CMK (cell line): ENCODE data around the gene GSG1L.
"Not testable (repeated sequence)": the region's sequence is repeated elsewhere in the genome, so short reads cannot be mapped to it uniquely, and the experiment has no call there.

Experiments used
- DNase-seq: peaks from one replicate; pipeline ENCODE4 v3.0.0-alpha.2; 2010; ENCODE audit warnings: low read depth

The GSG1L gene

DNA sequence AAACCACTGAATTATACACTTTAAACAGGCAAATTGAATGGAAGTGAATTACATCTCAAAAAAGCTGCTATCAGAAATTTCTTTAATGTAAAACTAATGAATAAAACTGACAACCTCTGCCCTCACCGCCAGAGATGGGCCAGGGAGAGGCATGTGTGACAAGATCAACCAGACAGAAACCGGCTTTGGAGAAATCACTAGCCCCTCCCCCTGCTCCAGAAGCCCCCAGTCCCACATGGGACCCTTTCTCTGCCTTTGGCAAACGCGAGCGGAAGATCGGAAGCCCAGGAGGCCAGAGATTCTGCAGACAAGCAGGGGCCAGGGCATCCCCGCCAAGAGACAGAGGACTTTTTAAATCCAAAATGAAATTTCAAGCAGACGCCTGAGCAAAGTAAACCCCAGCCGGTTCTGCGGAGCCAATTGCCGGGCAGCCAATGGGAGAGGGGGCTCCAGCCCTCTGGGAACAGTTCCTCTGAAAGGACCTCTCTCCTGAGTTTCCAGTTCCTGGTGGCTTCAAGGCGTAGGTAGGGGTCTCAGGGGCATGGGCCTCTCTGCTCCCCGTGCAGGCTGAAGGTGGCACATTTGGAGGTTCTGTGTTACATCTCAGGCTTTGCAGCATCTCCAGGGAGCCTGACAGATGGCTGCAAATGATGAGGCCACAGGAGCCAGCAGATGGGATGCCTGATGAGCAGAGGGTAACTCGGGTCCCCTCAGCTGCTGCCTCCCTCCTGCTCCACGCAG lies 118.1 kb downstream of the GSG1L start:
- no peak for DNase-seq

DNA sequence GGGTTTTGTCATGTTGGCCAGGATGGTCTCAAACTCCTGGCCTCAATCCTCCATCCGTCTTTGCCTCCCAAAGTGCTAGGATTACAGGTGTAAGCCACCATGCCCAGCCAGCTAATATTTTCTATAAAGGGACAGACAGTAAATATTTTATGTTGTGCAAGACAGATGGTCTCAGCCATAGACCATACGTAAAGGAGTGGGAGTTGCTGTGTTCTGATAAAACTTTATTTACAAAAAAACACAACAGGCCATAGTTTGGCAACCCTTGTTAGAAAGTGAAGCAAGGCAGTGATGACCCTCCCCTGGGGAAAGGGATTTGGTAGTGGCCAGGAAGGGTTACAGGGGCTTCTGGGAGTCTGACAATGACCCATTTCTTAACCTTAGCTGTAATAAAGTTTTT lies 119.7 kb downstream of the GSG1L start:
- DNase-seq: no peak

DNA sequence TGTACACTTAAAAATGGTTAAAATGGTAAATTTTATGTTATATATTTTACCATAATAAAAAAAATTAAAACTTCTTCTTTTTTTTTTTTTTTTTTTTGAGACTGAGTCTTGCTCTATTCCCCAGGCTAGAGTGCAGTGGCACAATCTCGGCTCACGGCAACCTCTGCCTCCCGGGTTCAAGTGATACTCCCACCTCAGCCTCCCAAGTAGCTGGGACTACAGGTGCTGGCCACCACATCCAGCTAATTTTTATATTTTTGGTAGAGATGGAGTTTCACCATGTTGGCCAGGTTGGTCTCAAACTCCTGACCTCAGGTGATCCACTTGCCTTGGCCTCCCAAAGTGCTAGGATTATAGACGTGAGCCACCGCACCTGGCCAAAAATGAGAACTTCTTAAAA lies 121.4 kb downstream of the GSG1L start:
- DNase-seq: not testable (repeated sequence)

DNA sequence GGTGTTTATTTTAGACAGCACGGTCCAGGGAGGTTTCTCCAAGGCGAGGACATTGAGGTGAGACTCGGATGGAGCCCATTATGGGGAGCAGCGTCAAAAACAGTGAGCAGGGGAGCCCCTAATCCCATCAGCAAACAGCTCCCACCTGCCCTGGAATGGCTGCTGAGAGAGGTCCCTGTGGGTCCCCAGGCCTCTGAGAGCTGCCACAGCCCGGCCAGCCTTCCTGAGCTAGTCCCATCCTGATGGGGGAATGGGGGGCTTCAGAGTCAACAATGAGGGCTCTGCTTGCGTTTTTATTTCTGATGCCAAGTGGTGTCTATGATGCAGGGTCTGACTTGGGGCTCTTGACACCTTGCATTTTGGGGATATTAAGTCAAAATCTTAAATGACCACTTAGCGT lies 128.4 kb downstream of the GSG1L start:
- DNase-seq: no peak

DNA sequence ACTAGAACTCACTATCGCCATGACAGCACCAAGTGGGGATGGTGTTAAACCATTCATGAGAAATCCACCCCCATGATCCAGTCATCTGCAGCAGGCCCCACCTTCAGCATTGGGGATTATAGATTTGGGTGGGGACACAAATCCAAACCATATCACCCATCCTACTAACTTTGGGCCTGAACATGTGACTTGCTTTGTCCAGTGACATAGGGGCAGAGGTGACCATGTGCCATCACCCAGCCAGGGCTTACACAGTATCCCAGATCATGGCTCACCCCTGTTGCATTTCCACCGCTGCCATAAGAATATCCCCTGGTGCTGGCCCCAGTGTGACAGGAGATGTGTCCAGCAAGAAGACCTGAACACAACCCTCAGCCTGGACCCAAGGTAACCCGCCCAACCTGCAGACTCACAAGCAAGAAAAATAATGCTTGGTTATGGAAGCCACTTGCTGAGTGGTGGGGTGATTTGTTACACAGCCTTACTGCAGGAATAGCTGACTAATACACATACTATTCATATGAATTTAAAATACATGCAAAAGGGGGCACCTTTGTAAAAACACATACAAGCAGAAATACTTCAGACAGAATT lies 130.9 kb downstream of the GSG1L start:
- no peak for DNase-seq

DNA sequence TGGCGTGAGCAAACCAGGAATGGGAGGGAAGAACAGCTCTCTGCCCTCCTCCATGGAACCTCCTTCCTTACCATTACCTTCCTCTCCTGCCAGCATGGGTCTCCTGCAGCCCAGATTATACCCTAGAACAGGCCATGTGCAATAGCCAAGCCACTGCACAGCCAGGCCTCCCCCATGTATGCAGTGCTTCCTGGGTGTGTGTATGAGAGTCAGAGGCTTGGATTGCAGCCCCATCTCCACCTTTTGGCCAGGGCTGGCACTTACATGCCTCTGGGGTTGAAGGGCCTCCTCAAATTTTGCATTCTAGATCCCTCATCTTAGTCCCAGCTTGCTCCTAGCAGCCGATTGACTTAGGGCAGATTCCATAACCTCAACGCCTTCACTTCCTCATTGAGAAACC lies 133.7 kb downstream of the GSG1L start:
- no peak for DNase-seq

DNA sequence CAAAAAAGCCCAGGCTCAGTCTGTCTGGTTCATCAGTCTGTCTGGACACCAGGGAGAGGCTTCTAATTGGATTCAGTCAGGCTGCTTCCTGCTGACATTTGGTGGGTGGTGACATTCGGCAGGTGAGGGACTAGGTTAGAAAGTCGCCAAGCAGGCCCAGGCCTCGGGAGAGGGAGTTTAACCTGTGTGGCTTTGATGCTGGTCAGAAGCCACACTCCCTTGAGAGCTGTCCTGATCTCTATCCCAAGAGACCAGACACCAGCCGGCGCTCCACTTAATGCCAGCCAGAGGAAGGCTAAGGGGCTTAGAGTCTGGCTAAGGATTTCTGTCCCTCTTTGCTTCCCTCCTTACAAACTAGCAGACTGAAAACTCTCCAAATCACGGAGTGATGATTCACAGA lies 135.0 kb downstream of the GSG1L start:
- DNase-seq: no peak

DNA sequence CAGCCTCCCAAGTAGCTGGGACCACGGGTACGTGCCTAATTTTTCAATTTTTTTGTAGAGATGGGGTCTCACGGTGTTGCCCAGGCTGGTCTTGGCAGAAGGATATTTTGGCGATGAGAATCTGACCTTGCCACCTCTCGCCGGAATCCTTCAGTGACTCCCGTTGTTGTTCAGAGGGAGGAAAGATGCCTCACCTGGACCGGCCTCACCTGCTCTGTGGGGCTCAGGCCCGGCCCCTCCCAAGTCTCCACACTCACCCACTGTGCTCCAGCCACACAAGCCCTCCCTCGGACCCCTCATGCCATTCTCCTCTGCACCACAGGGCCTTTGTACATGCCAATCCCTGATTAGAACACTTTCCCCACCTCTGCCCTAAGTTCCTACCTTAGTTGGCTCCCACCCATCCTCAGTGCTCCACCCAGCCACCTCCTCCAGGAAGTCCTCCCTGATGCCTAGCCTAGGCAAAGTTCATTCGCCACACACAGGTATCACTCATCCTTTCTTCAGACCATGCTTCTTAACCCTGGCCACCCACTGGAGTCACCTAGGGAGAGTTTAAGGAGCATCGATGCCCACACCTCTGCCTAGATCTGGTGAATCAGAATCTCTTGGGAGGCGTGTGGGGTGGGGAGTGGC lies 136.1 kb downstream of the GSG1L start:
- DNase-seq: no peak

DNA sequence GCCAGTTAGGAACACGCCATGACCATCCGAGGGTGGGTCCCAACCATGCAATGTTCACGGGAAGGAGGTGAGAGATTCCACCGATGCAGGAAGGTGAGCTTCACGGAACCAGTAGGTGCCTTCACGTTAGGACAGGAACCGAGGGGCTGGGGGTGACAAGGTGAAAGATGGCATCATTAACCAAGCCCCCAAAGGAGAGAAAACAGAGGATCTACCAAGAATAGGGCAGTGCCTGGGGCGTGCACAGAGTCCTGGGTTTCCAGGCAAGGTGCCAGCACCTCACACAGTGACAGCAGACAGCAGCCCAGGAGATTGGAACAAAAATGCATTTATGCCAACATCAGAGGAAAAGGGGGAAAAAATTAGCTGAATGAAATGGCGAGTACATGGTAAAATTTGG lies 137.9 kb downstream of the GSG1L start:
- DNase-seq: no peak

DNA sequence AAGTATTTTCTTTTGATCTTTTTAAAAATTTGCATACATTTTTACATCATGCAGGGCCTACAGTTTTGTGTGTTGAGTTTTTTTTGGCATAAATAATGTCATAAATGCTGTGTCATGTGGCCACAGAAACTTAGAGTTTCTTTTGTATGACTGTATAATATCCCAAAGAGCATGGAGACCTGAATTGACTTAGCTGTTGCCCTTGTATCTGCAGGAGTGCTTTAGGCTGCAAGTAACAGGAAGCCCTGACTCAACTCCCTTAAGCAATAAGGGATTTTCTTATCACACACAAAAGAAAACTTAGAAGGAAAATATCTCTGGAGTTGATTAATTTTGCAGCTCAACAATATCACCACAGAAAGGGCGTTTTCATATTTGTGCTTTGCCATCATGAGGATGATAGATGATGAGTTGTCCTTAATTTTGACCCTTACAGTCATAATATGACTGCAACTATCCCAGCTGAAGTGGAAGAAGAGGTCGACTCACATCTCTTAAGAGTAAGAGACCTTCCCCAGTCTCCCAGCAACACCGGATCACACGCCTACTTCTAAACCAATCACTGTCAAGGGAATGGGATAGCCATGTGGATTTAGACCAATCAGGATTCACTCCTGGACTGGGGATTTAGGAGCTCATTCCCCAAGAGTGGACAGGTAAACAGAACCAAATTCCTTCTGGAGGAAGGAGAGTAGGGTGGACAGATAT lies 138.9 kb downstream of the GSG1L start:
- no peak for DNase-seq

DNA sequence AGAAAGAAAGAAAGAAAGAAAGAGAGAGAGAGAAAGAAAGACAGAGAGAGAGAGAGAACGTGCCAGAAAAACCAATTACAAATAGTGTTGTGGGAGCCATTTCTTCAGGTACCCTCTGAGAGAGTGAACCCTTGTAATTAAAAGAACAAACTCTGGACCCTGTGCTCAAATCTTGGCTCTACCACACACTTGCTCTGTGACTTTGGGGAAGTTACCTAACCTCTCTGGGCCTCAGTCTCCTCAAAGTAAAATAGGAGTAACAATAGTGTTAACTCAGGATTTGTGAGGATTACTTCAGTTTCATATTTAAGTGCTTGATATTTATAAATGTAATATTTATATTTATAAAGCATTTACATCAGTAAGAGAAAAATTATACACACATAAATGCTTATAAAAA lies 139.8 kb downstream of the GSG1L start:
- DNase-seq: no peak

DNA sequence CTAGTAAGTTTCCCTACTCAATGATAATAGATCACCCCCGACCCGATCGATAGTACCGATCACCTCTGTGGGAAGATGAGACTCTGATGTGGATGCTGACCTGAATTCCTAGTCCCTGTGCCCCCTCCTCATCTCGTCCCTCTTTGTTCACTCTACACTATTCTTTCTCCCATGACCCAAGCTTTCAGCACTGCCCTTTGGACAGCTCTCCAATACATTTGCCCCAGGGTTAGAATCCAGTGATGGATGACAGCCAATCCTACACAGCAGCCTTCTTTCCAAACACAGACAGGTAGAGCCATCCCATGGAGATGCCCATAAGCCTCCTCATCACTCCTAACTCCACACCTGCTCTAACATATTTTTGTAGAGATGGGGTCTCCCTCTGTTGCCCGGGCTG lies 141.1 kb downstream of the GSG1L start:
- no peak for DNase-seq

DNA sequence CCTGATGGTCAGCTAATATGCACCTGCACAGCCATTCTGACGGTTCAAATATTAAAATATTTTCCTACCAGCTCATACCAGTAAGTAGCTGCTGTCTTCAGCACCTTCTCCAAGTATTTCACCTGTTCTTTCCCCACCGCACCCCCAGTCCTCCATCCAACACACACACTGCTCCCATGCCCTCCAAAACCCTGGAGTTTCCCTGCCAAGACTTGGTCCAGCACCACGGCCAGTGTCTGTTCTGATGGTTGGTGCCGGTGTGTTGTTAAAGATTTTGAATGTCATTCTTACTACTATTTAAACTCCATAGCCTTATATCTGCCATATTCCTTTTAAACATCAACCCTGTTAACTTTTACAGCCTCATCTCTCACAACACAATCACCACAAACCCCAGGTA lies 142.4 kb downstream of the GSG1L start:
- no peak for DNase-seq

DNA sequence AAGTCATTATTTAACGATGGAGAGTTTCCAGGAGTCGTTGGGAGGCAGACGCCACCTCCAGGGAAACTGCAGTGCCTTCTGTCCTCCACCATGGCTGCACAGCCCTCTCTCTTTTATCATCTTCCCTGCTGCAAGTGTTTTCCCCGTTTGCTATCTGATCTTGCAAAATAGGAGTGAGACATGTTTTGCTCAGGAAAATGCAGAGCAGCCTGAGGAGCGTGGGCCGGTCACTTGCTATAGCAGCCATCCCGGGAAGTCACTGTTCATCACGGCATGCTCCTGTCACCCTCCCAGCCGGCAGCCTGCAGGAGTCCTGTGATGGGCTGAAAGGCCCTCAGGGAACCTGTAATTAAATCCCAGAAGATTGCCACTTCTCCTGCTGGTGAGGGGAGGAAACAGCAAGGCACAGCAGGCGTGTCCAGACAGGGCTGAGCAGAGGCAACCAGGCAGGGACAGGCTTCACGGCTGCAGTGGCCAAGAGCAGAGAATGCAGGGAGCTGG lies 143.1 kb downstream of the GSG1L start:
- no peak for DNase-seq

DNA sequence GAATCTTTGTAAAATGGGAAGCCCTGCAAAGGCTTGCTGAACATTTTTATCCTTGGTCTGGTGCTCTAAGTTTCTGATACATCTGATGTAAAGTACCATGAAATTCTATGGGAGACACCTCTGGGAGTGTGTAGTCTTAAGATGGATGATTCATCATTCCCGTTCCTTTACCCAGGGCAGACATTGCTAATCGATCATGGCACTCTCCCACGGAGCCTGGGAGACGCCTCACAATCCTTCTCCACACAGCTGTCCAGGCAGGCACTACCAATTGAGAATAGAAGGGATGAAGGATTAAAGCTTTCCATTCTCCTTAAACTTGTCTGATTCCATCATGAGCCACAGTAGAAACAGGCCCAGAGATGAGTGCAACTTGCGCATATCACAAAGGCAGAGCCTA lies 144.8 kb downstream of the GSG1L start:
- no peak for DNase-seq

DNA sequence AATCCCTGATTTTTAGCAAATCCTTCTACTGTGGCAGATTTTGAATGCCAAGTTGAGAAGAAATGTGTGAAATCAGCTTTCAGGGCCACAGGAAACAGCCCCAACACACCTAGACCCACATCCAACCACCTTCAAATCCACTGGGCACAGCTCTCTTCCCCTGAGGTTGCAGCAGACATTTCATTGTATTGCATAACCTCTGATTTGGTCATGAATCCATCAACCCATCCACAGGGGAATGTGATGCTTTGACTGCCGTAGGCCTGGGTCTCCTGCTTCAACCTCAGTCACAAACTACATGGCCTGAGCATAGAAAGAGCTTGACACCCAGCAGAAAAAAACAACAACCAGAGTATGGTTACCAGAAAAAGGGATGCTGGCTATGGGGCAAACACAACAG lies 145.6 kb downstream of the GSG1L start:
- DNase-seq: no peak

DNA sequence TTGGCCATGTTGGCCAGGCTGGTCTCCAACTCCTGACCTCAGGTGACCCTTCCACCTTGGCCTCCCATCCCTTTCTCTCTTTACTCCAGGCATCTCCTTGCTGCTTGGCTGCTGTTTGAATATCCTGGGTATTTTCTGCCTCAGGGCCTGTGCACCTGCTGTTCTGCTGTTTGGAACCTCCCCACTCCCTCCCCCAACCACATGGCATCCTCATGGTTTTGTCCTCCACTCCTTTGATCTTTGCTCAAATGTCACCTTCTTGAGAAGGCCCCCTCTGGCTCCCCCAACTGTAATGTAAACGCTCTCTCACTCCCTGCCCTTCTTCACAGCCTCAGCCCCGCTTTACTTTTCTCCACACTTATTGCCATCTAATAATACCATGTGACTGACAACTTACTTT lies 152.0 kb downstream of the GSG1L start:
- no peak for DNase-seq

DNA sequence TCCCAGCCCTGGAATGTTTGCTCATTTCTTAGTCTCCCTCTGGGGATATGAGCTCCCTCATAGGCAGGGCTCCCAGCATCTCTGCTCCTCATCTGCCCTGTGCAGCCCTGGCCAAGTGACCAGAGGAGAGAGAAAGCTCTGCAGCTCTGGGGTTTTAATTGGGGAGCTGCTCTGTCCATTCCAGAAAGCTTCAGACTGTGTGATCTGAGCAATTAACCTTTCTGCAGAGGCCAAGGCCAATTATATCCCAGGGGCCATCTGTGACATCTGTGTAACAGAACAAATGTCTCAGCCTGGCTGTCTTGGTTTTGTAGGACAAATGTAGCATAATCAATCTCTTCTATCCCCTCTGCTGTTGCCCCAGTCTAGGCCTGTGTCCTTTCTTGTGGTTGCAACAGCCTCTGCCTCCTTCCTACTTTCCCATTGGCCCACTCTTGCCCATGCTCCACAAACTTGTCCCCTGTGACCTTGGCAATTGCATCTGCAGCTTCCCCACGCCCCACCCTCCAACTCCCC lies 156.0 kb downstream of the GSG1L start:
- no peak for DNase-seq

DNA sequence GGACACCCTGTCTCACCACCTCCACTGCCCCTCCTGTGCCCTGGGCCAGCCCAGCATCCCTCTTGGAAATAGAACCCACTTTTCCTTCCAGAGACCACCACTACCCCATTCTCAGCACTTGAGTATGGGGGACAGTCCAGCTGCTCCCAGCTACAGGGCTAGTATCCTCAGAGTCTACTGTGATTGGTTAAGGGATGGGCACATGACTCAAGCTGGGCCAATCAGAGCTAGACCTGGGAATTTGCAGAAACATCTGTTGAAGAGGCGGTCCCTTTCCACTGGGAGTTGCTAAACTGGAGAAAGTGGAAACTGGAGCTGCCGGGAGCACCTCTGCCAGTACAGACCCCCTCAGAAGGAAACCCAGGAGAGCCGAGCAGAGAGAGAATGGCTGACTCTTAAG lies 156.6 kb downstream of the GSG1L start:
- no peak for DNase-seq

DNA sequence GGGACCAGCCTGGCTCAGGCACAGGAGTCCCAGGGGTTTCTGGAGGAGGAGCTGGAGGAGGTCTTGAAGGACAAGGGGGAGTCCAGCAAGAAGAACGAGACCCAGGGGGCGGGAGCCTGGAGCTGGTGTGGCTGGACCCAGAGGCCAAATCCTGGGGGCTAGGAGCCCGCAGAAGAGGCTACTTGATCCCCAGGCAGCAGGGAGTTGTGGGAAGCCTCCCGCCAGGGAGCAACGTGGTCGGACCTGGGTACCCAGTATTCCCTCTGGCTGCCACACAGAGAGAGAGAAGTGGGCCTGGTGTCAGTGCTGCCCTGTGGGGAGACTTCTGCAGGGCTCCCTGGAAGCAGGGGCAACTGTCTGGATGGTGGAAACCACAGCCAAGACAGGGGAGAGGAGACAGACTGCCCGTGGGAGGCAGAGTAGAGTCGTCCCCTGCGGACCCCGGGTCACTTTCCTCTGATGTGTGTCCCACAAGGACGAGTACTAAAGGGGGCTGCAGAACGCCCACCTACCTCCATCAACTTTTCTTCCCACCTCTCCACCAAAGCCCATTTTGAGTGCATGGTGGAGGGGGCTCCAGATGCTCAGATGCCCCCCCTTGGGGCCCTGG lies 160.4 kb downstream of the GSG1L start:
- no peak for DNase-seq

DNA sequence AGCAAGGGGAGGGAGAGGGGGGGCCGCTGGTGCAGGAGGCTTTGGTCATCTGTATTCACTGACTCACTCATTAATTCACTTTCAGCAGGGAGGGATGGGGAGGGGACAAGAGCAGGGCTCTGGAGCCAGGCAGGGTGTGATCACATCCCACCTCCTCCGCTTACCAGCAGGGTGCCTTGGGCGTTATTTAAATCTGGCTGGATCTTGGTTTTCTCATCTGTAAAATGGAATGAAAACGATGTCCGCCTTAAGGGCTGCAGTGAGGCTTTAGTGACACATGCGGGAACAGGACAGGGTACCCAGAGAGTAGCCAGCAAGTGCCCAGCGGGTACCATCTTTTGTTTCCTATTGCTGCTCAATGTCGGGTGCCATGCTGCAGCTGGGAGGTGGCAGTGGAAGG lies 161.0 kb downstream of the GSG1L start:
- DNase-seq: no peak

DNA sequence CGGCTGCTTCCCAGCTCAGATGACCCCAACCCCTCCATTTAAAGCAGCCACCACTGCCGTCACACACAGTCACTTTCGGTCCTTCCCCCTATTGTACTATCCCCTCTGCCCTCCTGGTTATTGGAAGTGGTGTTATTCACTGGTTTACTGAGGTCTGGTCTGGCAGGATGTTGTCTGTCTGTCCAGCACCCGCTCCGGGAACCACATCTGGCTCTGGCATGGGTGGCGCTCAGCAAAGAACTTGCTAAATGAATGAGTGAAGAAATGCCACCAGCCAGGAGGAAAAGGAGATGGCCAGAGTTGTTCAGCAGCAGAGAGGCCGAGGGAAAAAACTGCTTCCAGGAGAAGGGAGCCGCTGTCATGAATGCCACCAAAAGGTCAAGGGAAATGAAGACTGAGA lies 161.6 kb downstream of the GSG1L start:
- DNase-seq: no peak
